PC-9 (cell line): Measurements from ENCODE around the gene FES. TPM values are rescaled to one million over a fixed set of nuclear protein-coding genes. Genes with fewer than 3 reads are reported as not detected.

Experiments
- BruUV-seq: library from RNA; stranded (reverse); fragments of 400-500 nt; replicated peaks from 2 replicates; lab custom pipeline; 2021; lab: Mats Ljungman, UMichigan
- CTCF ChIA-PET: fragments of 300-600 bp; sonication (Branson Sonifier 250); formaldehyde crosslinking; loops from one replicate; lab custom pipeline; 2022; ENCODE audit warnings: antibody characterized with exemption; lab: Charles Lee
- POLR2A ChIA-PET: fragments of 300-600 bp; sonication (Branson Sonifier 250); formaldehyde crosslinking; loops from one replicate; lab custom pipeline; 2022; ENCODE audit warnings: antibody characterized with exemption; ENCODE audit not compliant: unreplicated experiment; lab: Charles Lee
- DNase-seq, 2 experiments: peaks; one replicate each; pipeline versions ENCODE4 v3.0.0 to v3.0.0-alpha.2; 2015 to 2022; ENCODE audit warnings: mixed read lengths in 1 of 2
- H2AFZ ChIP-seq: fragments of 200-600 bp; sonication (generic); 2 replicates; pipeline ENCODE4 v1.8.1; 2017; ENCODE audit warnings: antibody characterized with exemption
- H3F3A ChIP-seq: fragments of 200-600 bp; sonication (generic); 2 replicates; pipeline ENCODE4 v1.8.1; 2017; ENCODE audit warnings: antibody characterized with exemption, mild to moderate bottlenecking, low read depth; ENCODE audit not compliant: insufficient read depth
- H3K27ac ChIP-seq: fragments of 200-600 bp; sonication (generic); 2 replicates; pipeline ENCODE4 v1.6.1; 2016; ENCODE audit warnings: mixed run types
- H3K27me3 ChIP-seq: fragments of 200-600 bp; sonication (generic); 2 replicates; pipeline ENCODE4 v1.6.1; 2016; ENCODE audit warnings: low read depth, mixed run types; ENCODE audit not compliant: insufficient read depth
- H3K36me3 ChIP-seq: fragments of 200-600 bp; sonication (generic); 2 replicates; pipeline ENCODE4 v1.6.1; 2016; ENCODE audit warnings: low read depth, mixed run types
- H3K4me1 ChIP-seq: fragments of 200-600 bp; sonication (generic); replicated peaks from 2 replicates; pipeline ENCODE4 v1.6.1; 2016; ENCODE audit warnings: mixed run types; ENCODE audit not compliant: insufficient read depth
- H3K4me2 ChIP-seq: fragments of 200-600 bp; sonication (generic); 2 replicates; pipeline ENCODE4 v1.6.1; 2017; ENCODE audit warnings: mixed run types
- H3K4me3 ChIP-seq: fragments of 200-600 bp; sonication (generic); 2 replicates; pipeline ENCODE4 v1.6.1; 2016; ENCODE audit warnings: mixed run types
- H3K79me2 ChIP-seq: fragments of 200-600 bp; sonication (generic); 2 replicates; pipeline ENCODE4 v1.6.1; 2017; ENCODE audit warnings: low read depth, mixed run types
- H3K9me2 ChIP-seq: fragments of 200-600 bp; sonication (generic); 2 replicates; pipeline ENCODE4 v1.8.1; 2017; ENCODE audit warnings: mild to moderate bottlenecking; ENCODE audit not compliant: insufficient read depth
- H3K9me3 ChIP-seq: fragments of 200-600 bp; sonication (generic); 2 replicates; pipeline ENCODE4 v1.8.1; 2016; ENCODE audit warnings: low read depth; ENCODE audit not compliant: insufficient read depth
- H4K20me1 ChIP-seq: fragments of 200-600 bp; sonication (generic); 2 replicates; pipeline ENCODE4 v1.8.1; 2017; ENCODE audit not compliant: insufficient read depth
- CTCF ChIP-seq: fragments of 200-600 bp; sonication (generic); conservative IDR thresholded peaks from 2 replicates; pipeline ENCODE4 v1.6.1; 2017; ENCODE audit warnings: mixed run types, antibody characterized with exemption, mild to moderate bottlenecking, moderate library complexity
- EZH2 ChIP-seq: fragments of 200-600 bp; sonication (generic); IDR thresholded peaks from 2 replicates; pipeline ENCODE4 v1.8.0; 2017; ENCODE audit warnings: antibody characterized with exemption, low read depth
- intact Hi-C: fragments of 100-400 bp; cut with micrococcal nuclease; formaldehyde crosslinking; loops from one replicate; pipeline ENCODE4 v1.10.0; 2022; ENCODE audit not compliant: unreplicated experiment
- total RNA-seq: library from RNA; stranded (reverse); gene quantifications from 2 replicates; pipeline ENCODE4 v1.2.3, GENCODE V29; 2021

The FES gene
- total RNA-seq, 1 experiment from 2014 or later, result 3.8 TPM

GRCh38 chr15:90890839-90891238 is 6.5 kb downstream of the FES start:
- no peaks in the 10 kb centered on the region for H3K4me1 ChIP-seq
- CTCF ChIA-PET, result no interaction called here
- H3K27ac ChIP-seq, result no peak overlapping the region
- no peaks in the 10 kb centered on the region for H3K36me3 ChIP-seq
- POLR2A ChIA-PET, result no interaction called here
- H3K9me3 ChIP-seq, result no peaks in the 10 kb centered on the region
- no peaks in the 10 kb centered on the region for H3K27me3 ChIP-seq
- H4K20me1 ChIP-seq, result no peaks in the 10 kb centered on the region
- no TSS peak for BruUV-seq
- H3K9me2 ChIP-seq, result no peaks in the 10 kb centered on the region
- no peak for DNase-seq
- no peak overlapping the region for H3K4me2 ChIP-seq
- H3K79me2 ChIP-seq, result no peaks in the 10 kb centered on the region
- no peak overlapping the region for H2AFZ ChIP-seq
- TF ChIP-seq CTCF (no peak), EZH2 (no peak)
- intact Hi-C loops, result no loop called here
- 0 out of 2 replicates have a peak, but pooled peaks cover 3% of the 10 kb centered on the region for H3F3A ChIP-seq
- H3K4me3 ChIP-seq, result no peak overlapping the region

- ChIA-PET CTCF (no interaction called here), POLR2A (no interaction called here)
- no TSS peak for BruUV-seq
Measured at GRCh38 chr15:90891346-90891949, 7.1 kb downstream of the FES start.

GRCh38 chr15:90892023-90892422 is 7.7 kb downstream of the FES start:
- POLR2A ChIA-PET, result no interaction called here
- H3K4me2 ChIP-seq, result no peak overlapping the region
- H3K79me2 ChIP-seq, result no peaks in the 10 kb centered on the region
- H3K27ac ChIP-seq, result no peak overlapping the region
- DNase-seq, result no peak
- H3K4me3 ChIP-seq, result no peak overlapping the region
- no peaks in the 10 kb centered on the region for H4K20me1 ChIP-seq
- CTCF ChIA-PET, result no interaction called here
- no peaks in the 10 kb centered on the region for H3K4me1 ChIP-seq
- no peaks in the 10 kb centered on the region for H3K27me3 ChIP-seq
- no peaks in the 10 kb centered on the region for H3F3A ChIP-seq
- no peak overlapping the region for H2AFZ ChIP-seq
- TF ChIP-seq CTCF, result no peak
- no peak for TF ChIP-seq EZH2
- BruUV-seq, result no TSS peak
- no peaks in the 10 kb centered on the region for H3K9me3 ChIP-seq
- no peaks in the 10 kb centered on the region for H3K36me3 ChIP-seq
- intact Hi-C loops, result no loop called here
- H3K9me2 ChIP-seq, result no peaks in the 10 kb centered on the region

More at GRCh38 chr15:90891346-90891949, 7.1 kb downstream of the FES start:
- Histone ChIP-seq H3K4me3 (no peak overlapping the region), H3K27ac (no peak overlapping the region), H3K27me3 (no peaks in the 10 kb centered on the region), H3K4me2 (no peak overlapping the region), H3F3A (no peaks in the 10 kb centered on the region), H3K4me1 (no peaks in the 10 kb centered on the region), H3K36me3 (no peaks in the 10 kb centered on the region), H3K79me2 (no peaks in the 10 kb centered on the region), H3K9me3 (no peaks in the 10 kb centered on the region), H4K20me1 (no peaks in the 10 kb centered on the region), H3K9me2 (no peaks in the 10 kb centered on the region), H2AFZ (no peak overlapping the region)
- no peak for DNase-seq
- intact Hi-C loops, result no loop called here
- no peak for TF ChIP-seq EZH2
- TF ChIP-seq CTCF, result no peak
